ENCODE measurements around the gene SLC39A11. TPM values are rescaled to one million over a fixed set of nuclear protein-coding genes. Genes with fewer than 3 reads are reported as not detected.

The SLC39A11 gene
- polyA plus RNA-seq, 3 donors from 2014 or later: 13.7 to 25.8 (median 16.2) TPM

DNA sequence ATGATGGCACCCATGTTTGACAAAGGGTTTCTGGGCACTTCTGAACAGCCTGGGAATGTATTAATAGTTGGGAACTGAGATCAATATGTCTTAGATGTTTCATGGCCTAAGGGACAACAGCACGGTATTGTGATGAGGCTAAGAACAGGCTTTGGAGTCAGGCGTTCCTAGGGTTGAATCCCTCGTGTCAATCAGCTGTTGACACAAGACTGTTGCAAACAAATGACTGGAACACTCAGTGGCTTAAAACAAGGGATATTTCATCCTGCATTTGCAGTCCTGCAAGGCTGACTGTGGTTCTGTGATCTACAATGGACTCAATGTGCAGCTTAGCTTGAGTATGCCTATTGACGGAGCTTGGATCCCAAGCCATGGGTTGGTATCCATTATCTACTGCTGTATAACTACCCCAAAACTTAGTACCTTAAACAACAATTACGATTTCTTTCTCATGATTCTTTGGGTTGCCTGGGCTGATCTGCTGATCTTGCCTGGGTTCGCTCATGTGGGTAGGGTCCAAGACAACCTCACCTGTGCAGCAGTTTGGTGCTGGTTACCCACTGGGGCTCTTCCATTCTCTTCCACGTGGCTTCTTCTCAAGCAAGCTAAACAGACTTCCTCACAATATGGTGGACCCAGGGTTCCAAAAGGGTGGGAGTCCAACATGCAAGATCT, 472.4 kb downstream of the SLC39A11 start:
- Mint-ChIP-seq H3K27me3 (ENCODE audit: low read depth in 3 of 3) (peaks cover 9 to 21% (median 11%) of the 10 kb centered on the region in 3 donors), H3K4me3 (no peak overlapping the region), H3K27ac (no peak overlapping the region), H3K36me3 (no peaks in the 10 kb centered on the region), H3K9me3 (no peaks in the 10 kb centered on the region), H3K4me1 (peaks cover 7 to 8% of the 10 kb centered on the region in 2 donors)
- DNase-seq: no peak

- H3K27me3 Mint-ChIP-seq (ENCODE audit: low read depth in 3 of 3): peaks cover 12 to 18% (median 13%) of the 10 kb centered on the region in 3 donors
- no peak for DNase-seq
- no peaks in the 10 kb centered on the region for H3K9me3 Mint-ChIP-seq
- no peak overlapping the region for H3K27ac Mint-ChIP-seq
- peak overlapping the region in 4 of 5 donors; percentile 43 to 63 (median 56) for H3K4me3 Mint-ChIP-seq
- H3K4me1 Mint-ChIP-seq: peaks cover 7 to 8% of the 10 kb centered on the region in 2 donors
- no peaks in the 10 kb centered on the region for H3K36me3 Mint-ChIP-seq
Observed at GRCh38 chr17:72618001-72618509, 474.4 kb downstream of the SLC39A11 start.

DNA sequence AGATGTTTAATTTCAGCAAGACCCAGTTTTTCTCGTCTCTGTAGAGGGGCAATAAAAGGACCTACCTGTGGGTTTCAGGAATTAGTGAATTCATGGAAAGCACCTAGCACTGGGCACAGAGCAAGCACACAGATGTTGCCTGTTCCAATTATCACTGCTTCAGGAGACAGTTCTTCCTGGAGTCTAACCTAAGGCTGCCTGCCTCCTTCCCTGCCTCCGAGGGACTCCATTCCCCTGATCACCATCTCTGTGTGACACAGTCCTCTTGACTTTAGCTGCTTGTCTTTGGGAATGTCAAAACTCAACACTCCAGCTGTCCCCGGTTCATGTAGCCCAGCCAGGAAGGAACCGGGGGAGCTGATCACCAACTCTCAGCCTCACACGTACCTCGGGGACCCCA, 474.9 kb downstream of the SLC39A11 start:
- Mint-ChIP-seq H3K9me3 (no peaks in the 10 kb centered on the region), H3K27ac (no peak overlapping the region), H3K27me3 (ENCODE audit: low read depth in 3 of 3) (peaks cover 12 to 18% (median 13%) of the 10 kb centered on the region in 3 donors), H3K4me3 (no peak overlapping the region), H3K4me1 (peaks cover 7 to 8% of the 10 kb centered on the region in 2 donors), H3K36me3 (no peaks in the 10 kb centered on the region)
- no peak for DNase-seq

GRCh38 chr17:72616447-72616846, 476.0 kb downstream of the SLC39A11 start:
- Mint-ChIP-seq H3K27ac (no peak overlapping the region), H3K4me1 (peaks cover 7 to 8% of the 10 kb centered on the region in 2 donors)

DNA sequence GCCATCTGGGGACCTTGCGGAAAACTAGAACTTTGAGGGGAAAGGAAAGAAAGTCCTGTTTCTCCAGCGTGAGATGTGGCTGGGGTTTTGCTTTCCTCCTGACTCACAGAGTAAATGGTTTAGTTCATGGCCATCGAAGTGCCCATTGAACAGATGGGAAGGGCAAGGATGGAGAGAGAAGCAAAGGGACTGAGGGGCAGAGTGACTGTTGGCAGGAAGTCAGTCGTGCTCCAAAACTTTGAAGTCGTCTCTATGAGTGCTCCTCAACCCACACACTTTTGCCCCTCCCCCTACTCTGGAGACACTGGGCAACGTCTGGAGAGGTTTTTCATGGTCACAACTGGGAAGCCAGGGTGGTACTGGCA, 476.9 kb downstream of the SLC39A11 start:
- Mint-ChIP-seq H3K27me3 (ENCODE audit: low read depth in 3 of 3) (peaks cover 10 to 20% (median 12%) of the 10 kb centered on the region in 3 donors), H3K4me3 (no peak overlapping the region), H3K9me3 (no peaks in the 10 kb centered on the region), H3K36me3 (no peaks in the 10 kb centered on the region), H3K4me1 (peaks cover 7 to 8% of the 10 kb centered on the region in 2 donors), H3K27ac (no peak overlapping the region)
- DNase-seq: no peak

More at GRCh38 chr17:72616447-72616846, 476.0 kb downstream of the SLC39A11 start:
- Mint-ChIP-seq H3K4me3 (no peak overlapping the region), H3K36me3 (no peaks in the 10 kb centered on the region), H3K9me3 (no peaks in the 10 kb centered on the region), H3K27me3 (ENCODE audit: low read depth in 3 of 3) (peaks cover 11 to 18% (median 12%) of the 10 kb centered on the region in 3 donors)
- no peak for DNase-seq

- Mint-ChIP-seq H3K27me3 (ENCODE audit: low read depth in 3 of 3) (peaks cover 9 to 20% (median 12%) of the 10 kb centered on the region in 3 donors), H3K4me3 (no peak overlapping the region), H3K27ac (no peak overlapping the region)
Observed at GRCh38 chr17:72614871-72615626, 477.4 kb downstream of the SLC39A11 start.

DNA sequence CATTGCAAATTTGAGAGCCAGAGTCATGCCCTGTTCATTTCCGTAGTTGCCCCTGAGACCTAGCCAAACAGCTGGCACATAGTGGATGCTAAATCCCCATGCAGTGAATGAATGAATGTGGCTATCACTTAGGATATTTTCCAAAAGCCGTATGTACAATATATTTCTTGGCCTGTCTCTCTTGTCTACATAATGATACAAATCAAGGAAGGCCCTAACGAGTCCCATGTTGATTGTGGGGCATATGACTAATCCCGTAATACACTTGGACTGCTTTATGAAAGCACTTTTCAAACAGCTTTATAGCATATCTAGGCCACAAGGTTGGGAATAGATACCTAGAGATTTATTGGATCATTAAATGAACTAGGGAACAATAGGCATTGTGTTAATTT, 478.0 kb downstream of the SLC39A11 start:
- no peak overlapping the region for H3K27ac Mint-ChIP-seq
- peaks cover 9 to 17% (median 12%) of the 10 kb centered on the region in 3 donors for H3K27me3 Mint-ChIP-seq (ENCODE audit: low read depth in 3 of 3)
- H3K4me3 Mint-ChIP-seq: no peak overlapping the region
- H3K36me3 Mint-ChIP-seq: no peaks in the 10 kb centered on the region
- peaks cover 7 to 8% of the 10 kb centered on the region in 2 donors for H3K4me1 Mint-ChIP-seq
- H3K9me3 Mint-ChIP-seq: no peaks in the 10 kb centered on the region
- no peak for DNase-seq

More at GRCh38 chr17:72614871-72615626, 477.4 kb downstream of the SLC39A11 start:
- H3K36me3 Mint-ChIP-seq: no peaks in the 10 kb centered on the region
- DNase-seq: no peak
- H3K9me3 Mint-ChIP-seq: no peaks in the 10 kb centered on the region
- H3K4me1 Mint-ChIP-seq: peaks cover 7 to 8% of the 10 kb centered on the region in 2 donors

GRCh38 chr17:72613806-72614292, 478.6 kb downstream of the SLC39A11 start:
- H3K27ac Mint-ChIP-seq: no peak overlapping the region
- H3K4me1 Mint-ChIP-seq: peaks cover 7 to 8% of the 10 kb centered on the region in 2 donors
- DNase-seq: no peak
- H3K36me3 Mint-ChIP-seq: no peaks in the 10 kb centered on the region
- H3K9me3 Mint-ChIP-seq: no peaks in the 10 kb centered on the region
- no peak overlapping the region for H3K4me3 Mint-ChIP-seq
- peaks cover 6 to 12% (median 11%) of the 10 kb centered on the region in 3 donors for H3K27me3 Mint-ChIP-seq (ENCODE audit: low read depth in 3 of 3)

- no peak overlapping the region for H3K27ac Mint-ChIP-seq
- H3K9me3 Mint-ChIP-seq: peaks cover 0 to 3% (median under 1%) of the 10 kb centered on the region in 6 donors
- DNase-seq: no peak
- no peak overlapping the region for H3K4me3 Mint-ChIP-seq
- H3K36me3 Mint-ChIP-seq: no peaks in the 10 kb centered on the region
- H3K4me1 Mint-ChIP-seq: peaks cover 6% of the 10 kb centered on the region in 2 donors
- H3K27me3 Mint-ChIP-seq (ENCODE audit: low read depth in 3 of 3): peaks cover 4 to 10% (median 9%) of the 10 kb centered on the region in 3 donors
Observed at GRCh38 chr17:72613396-72613795, 479.1 kb downstream of the SLC39A11 start.

DNA sequence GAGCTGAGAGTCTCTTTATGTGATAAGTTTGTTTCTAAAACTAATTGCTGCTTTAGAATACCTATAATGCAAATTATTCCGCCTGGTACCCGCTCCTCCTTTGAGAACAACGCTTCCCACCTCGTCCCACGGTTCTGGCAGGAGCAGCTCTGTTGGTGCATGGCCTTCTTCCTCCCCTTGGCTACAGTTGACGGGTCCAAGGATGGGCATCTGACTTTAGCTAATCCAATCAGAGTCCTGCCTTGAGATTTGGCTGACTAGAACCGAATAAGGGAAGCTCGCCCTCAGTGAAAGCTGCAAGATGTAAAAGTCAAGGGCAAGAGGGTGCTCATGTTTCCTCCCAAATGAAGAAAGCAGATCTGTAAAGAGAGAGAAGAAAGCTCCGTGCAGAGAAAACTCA, 481.3 kb downstream of the SLC39A11 start:
- Mint-ChIP-seq H3K4me3 (no peak overlapping the region), H3K36me3 (peaks cover 0 to 6% (median 5%) of the 10 kb centered on the region in 3 donors), H3K9me3 (peaks cover 0 to 14% (median 4%) of the 10 kb centered on the region in 6 donors), H3K27ac (no peak overlapping the region), H3K4me1 (no peaks in the 10 kb centered on the region), H3K27me3 (ENCODE audit: low read depth in 3 of 3) (peaks cover 4 to 9% (median 4%) of the 10 kb centered on the region in 3 donors)
- DNase-seq: no peak

DNA sequence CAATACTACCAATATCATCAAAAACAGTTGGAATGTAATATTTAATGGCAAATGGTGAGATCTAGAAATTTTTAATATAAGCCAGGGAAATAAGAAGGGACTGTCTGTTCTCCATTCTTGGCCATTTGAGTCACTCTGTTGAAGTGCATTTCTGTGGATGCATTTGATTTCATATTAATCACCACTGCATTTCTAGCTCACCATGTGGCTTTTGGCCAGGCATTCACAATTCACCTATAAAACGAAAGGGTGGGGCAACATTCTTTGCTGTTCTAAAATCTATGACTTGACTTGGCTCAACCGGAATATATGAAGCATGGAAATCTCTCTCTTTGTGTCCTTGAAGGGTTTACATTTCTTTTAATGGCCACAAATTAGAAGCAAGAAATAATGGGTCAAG, 483.0 kb downstream of the SLC39A11 start:
- H3K4me3 Mint-ChIP-seq: no peak overlapping the region
- H3K36me3 Mint-ChIP-seq: peaks cover 0 to 6% (median 5%) of the 10 kb centered on the region in 3 donors

DNA sequence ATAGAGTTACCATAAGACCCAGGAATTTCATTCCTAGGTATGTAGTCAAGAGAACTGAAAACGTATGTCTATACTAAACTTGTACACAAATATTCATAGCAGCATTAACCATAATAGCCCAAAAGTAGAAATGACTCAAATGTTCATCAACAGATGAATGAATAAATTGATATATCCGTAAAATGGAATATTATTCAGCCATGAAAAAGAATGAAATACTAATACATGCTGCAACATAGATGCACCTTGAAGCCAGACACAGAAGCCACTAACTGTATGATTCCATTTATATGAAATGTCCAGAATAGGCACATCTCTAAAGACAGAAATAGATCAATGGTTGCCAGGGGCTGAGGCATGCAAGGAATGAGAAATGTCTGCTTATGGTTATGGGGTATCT, 484.1 kb downstream of the SLC39A11 start:
- Mint-ChIP-seq H3K27me3 (ENCODE audit: low read depth in 3 of 3) (peaks cover 2 to 8% (median 3%) of the 10 kb centered on the region in 3 donors), H3K36me3 (peaks cover 0 to 6% (median 5%) of the 10 kb centered on the region in 3 donors), H3K4me3 (no peak overlapping the region), H3K9me3 (peaks cover 0 to 14% (median 4%) of the 10 kb centered on the region in 6 donors), H3K4me1 (no peaks in the 10 kb centered on the region), H3K27ac (no peak overlapping the region)
- no peak for DNase-seq

More for the DNA sequence above, 483.0 kb downstream of the SLC39A11 start:
- Mint-ChIP-seq H3K27ac (no peak overlapping the region), H3K9me3 (peaks cover 0 to 14% (median 4%) of the 10 kb centered on the region in 6 donors), H3K4me1 (no peaks in the 10 kb centered on the region), H3K27me3 (ENCODE audit: low read depth in 3 of 3) (peaks cover 2 to 9% (median 3%) of the 10 kb centered on the region in 3 donors)
- DNase-seq: no peak

- Mint-ChIP-seq H3K27me3 (ENCODE audit: low read depth in 3 of 3) (peaks cover 2 to 10% (median 3%) of the 10 kb centered on the region in 3 donors), H3K27ac (no peak overlapping the region), H3K4me1 (no peaks in the 10 kb centered on the region), H3K4me3 (no peak overlapping the region), H3K36me3 (peaks cover 0 to 6% (median 5%) of the 10 kb centered on the region in 3 donors), H3K9me3 (peaks cover 0 to 14% (median 4%) of the 10 kb centered on the region in 6 donors)
- DNase-seq: no peak
Observed at GRCh38 chr17:72606656-72607055, 485.8 kb downstream of the SLC39A11 start.

DNA sequence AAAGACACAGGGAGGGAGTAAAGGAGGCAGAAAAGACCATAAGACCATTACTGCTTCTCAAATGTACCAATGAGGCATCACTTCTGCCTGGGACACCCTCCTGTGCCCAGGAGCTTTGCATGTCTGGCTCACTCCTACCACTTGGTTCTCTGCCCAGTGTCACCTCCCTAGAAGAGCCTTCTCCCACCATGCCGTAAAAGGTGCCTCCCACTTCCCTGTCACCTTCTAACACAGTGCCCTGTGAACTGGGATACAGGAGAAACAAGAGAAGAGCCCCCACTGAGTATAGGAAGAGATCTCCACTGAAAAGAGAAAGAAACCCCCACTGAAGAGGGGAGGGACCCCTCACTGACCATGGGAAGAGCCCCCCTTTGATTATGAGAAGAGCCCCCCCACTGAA, 486.9 kb downstream of the SLC39A11 start:
- Mint-ChIP-seq H3K4me1 (no peaks in the 10 kb centered on the region), H3K36me3 (peaks cover 0 to 6% (median 5%) of the 10 kb centered on the region in 3 donors), H3K4me3 (no peak overlapping the region), H3K27ac (no peak overlapping the region), H3K9me3 (peaks cover 0 to 14% (median 4%) of the 10 kb centered on the region in 6 donors), H3K27me3 (ENCODE audit: low read depth in 3 of 3) (peaks cover 2 to 7% (median 5%) of the 10 kb centered on the region in 3 donors)
- no peak for DNase-seq
